A673 (cell line): ENCODE data around the gene CELF4.

Experiments used
- CTCF ChIP-seq: fragments of 300-800, 200-600 bp; sonication (generic); conservative IDR thresholded peaks from 2 replicates; pipeline ENCODE4 v1.5.1; 2017; ENCODE audit warnings: low read depth, mild to moderate bottlenecking, antibody characterized with exemption, low read length, moderate library complexity, mixed read lengths
- EZH2 ChIP-seq: fragments of 200-600 bp; sonication (generic); IDR thresholded peaks from 2 replicates; pipeline ENCODE4 v1.6.1; 2017; ENCODE audit warnings: borderline replicate concordance, low read depth, mild to moderate bottlenecking, mixed read lengths, antibody characterized with exemption, low read length; ENCODE audit not compliant: poor library complexity, severe bottlenecking

- TF ChIP-seq CTCF (no peak), EZH2 (no peak)
Observed at GRCh38 chr18:37429791-37430190, 135.8 kb downstream of the CELF4 start.
